Endothelial cell of umbilical vein (primary cell): ENCODE measurements around the gene ARHGEF10L. TPM values are rescaled to one million over a fixed set of nuclear protein-coding genes. Genes with fewer than 3 reads are reported as not detected.

Experiments used
- BruUV-seq: library from RNA; stranded (reverse); fragments of 400-500 nt; replicated peaks from 2 replicates; lab custom pipeline; 2021; lab: Mats Ljungman, UMichigan
- CTCF ChIA-PET: fragments of 300-600, 350-600 bp; sonication (Branson Sonifier 250); formaldehyde crosslinking; loops from one replicate; lab custom pipeline; 2021; ENCODE audit warnings: antibody characterized with exemption, inconsistent platforms; lab: Charles Lee
- POLR2A ChIA-PET: fragments of 300-600, 350-600 bp; sonication (Branson Sonifier 250); formaldehyde crosslinking; loops from one replicate; lab custom pipeline; 2021; ENCODE audit warnings: antibody characterized with exemption, inconsistent platforms; lab: Charles Lee
- DNase-seq: peaks from one replicate; pipeline ENCODE4 v3.0.0-alpha.2; 2011; ENCODE audit warnings: low read depth, low spot score
- FAIRE-seq: peaks from 2 replicates; lab custom pipeline; 2011; peaks lifted over from hg19 to GRCh38; lab: Jason Lieb, UNC
- H2AFZ ChIP-seq: 2 replicates; pipeline ENCODE4 v1.6.0; 2012; ENCODE audit warnings: low read depth, low read length, control low read depth, inconsistent platforms
- H3K27ac ChIP-seq: 2 replicates; pipeline ENCODE4 v1.5.1; 2011; ENCODE audit warnings: low read depth, mild to moderate bottlenecking, control low read depth, low read length, moderate library complexity; ENCODE audit not compliant: insufficient read depth
- H3K27me3 ChIP-seq, 2 experiments: 2 replicates each; pipeline versions ENCODE4 v1.6.0 to v1.6.1; 2011; ENCODE audit warnings: low read length in 2 of 2, mixed read lengths in 1 of 2; ENCODE audit not compliant: control insufficient read depth in 2 of 2, insufficient read depth in 2 of 2
- H3K36me3 ChIP-seq, 2 experiments: 2 replicates in 1 of 2; 3 replicates in 1 of 2; pipeline ENCODE4 v1.5.1; 2011; ENCODE audit warnings: low read length in 2 of 2, mild to moderate bottlenecking in 1 of 2, moderate library complexity in 1 of 2; ENCODE audit not compliant: control insufficient read depth in 2 of 2, insufficient read depth in 2 of 2; ENCODE audit errors: extremely low read depth in 1 of 2
- H3K4me1 ChIP-seq: 3 replicates; pipeline ENCODE4 v1.5.1; 2011; ENCODE audit warnings: mild to moderate bottlenecking, low read length; ENCODE audit not compliant: control insufficient read depth, insufficient read depth; ENCODE audit errors: extremely low read depth
- H3K4me2 ChIP-seq: 2 replicates; pipeline ENCODE4 v1.6.1; 2011; ENCODE audit warnings: low read length, control low read depth, mixed read lengths; ENCODE audit not compliant: insufficient read depth
- H3K4me3 ChIP-seq, 3 experiments: fragments of 200-600 bp in 1 of 3; sonication (generic), shearing (Covaris generic) in 1 of 3; replicated peaks in 1 of 3; 2 replicates each; pipeline ENCODE4 v1.5.1; 2011 to 2016; ENCODE audit warnings: control low read depth in 3 of 3, low read length in 3 of 3, mild to moderate bottlenecking in 2 of 3, inconsistent platforms in 1 of 3, low read depth in 1 of 3, moderate library complexity in 1 of 3; ENCODE audit not compliant: insufficient read depth in 1 of 3
- H3K79me2 ChIP-seq: 2 replicates; pipeline ENCODE4 v1.6.0; 2012; ENCODE audit warnings: low read length, inconsistent platforms; ENCODE audit not compliant: control insufficient read depth, insufficient read depth
- H3K9ac ChIP-seq: replicated peaks from 2 replicates; pipeline ENCODE3; 2011; ENCODE audit warnings: low read length, control low read depth; ENCODE audit not compliant: insufficient read depth; ENCODE audit errors: extremely low read depth
- H3K9me1 ChIP-seq: replicated peaks from 3 replicates; pipeline ENCODE4 v1.6.0; 2011; ENCODE audit warnings: mild to moderate bottlenecking, low read length; ENCODE audit not compliant: control insufficient read depth, insufficient read depth; ENCODE audit errors: extremely low read depth
- H3K9me3 ChIP-seq: replicated peaks from 2 replicates; pipeline ENCODE4 v1.5.1; 2012; ENCODE audit warnings: low read length, inconsistent platforms; ENCODE audit not compliant: control insufficient read depth, insufficient read depth
- H4K20me1 ChIP-seq: replicated peaks from 2 replicates; pipeline ENCODE3; 2011; ENCODE audit warnings: mild to moderate bottlenecking, low read length; ENCODE audit not compliant: control insufficient read depth, insufficient read depth; ENCODE audit errors: extremely low read depth
- GATA2 ChIP-seq: IDR thresholded peaks from 2 replicates; pipeline ENCODE4 v1.7.0; 2011; ENCODE audit warnings: low read depth, mild to moderate bottlenecking, moderate library complexity, mixed read lengths, low read length; ENCODE audit not compliant: insufficient read length, insufficient read depth
- JUN ChIP-seq: IDR thresholded peaks from 2 replicates; pipeline ENCODE4 v1.6.1; 2011; ENCODE audit warnings: borderline replicate concordance, low read depth; ENCODE audit not compliant: insufficient read length, insufficient read depth
- dilution Hi-C: fragments of 300-500 bp; cut with MboI; formaldehyde crosslinking; loops from one replicate; pipeline ENCODE4 v1.15.0; 2019; ENCODE audit warnings: low sequenced_read_pairs; ENCODE audit not compliant: extremely low pct_ligation_motif_present
- intact Hi-C: fragments of 100-400 bp; cut with micrococcal nuclease; formaldehyde crosslinking; loops from one replicate; pipeline ENCODE4 v1.10.0; 2022
- polyA plus RNA-seq, 4 experiments: library from polyadenylated mRNA; depleted of rRNA in 3 of 4; stranded (reverse) in 3 of 4; unstranded in 1 of 4; fragments of >200 nt; gene quantifications; 2 replicates each; pipeline versions ENCODE4 v1.2.1 to v1.2.3, GENCODE V29; 2011 to 2012; ENCODE audit warnings: missing spikeins in 1 of 4
- total RNA-seq: library from RNA; stranded (reverse); gene quantifications from 2 replicates; pipeline ENCODE4 v1.2.3, GENCODE V29; 2021
- TF ChIP-seq, protein P1 (sequence below), 2 donors: IDR thresholded peaks; 1 replicate in 1 of 2; 2 replicates in 1 of 2; pipeline ENCODE4 v1.5.1; 2011; ENCODE audit warnings: low read length in 2 of 2, mild to moderate bottlenecking in 2 of 2, moderate library complexity in 2 of 2, control low read depth in 1 of 2, inconsistent platforms in 1 of 2, low read depth in 1 of 2; ENCODE audit not compliant: insufficient read depth in 1 of 2; ENCODE audit errors: extremely low read depth in 1 of 2

ARHGEF10L gene
- total and polyA plus RNA-seq, 2 donors (not counting 3 experiments of a cell fraction or from before 2014, with no cell fraction given): 1.9 to 5.2 TPM

- no peak overlapping the region for H3K4me3 ChIP-seq
- H3K9me3 ChIP-seq: no peaks in the 10 kb centered on the region
- H3K4me1 ChIP-seq: no peaks in the 10 kb centered on the region
- H3K79me2 ChIP-seq: no peaks in the 10 kb centered on the region
- no TSS peak for BruUV-seq
- H3K4me2 ChIP-seq: no peak overlapping the region
- POLR2A ChIA-PET: no interaction called here
- H3K27ac ChIP-seq: no peak overlapping the region
- no peak for FAIRE-seq
- no peak for TF ChIP-seq JUN
- CTCF ChIA-PET: interaction anchor here (2.4 kb wide), 1 partner anchor 31 kb away, joined by 10 read pairs; no protein-coding TSS in a partner anchor
- H3K36me3 ChIP-seq: no peaks in the 10 kb centered on the region
- no peaks in the 10 kb centered on the region for H3K9me1 ChIP-seq
- H2AFZ ChIP-seq: no peak overlapping the region
- dilution Hi-C loops: no loop called here
- H3K27me3 ChIP-seq: no peaks in the 10 kb centered on the region
- H4K20me1 ChIP-seq: no peaks in the 10 kb centered on the region
- H3K9ac ChIP-seq: no peak overlapping the region
- intact Hi-C loops: no loop called here
- no peak for DNase-seq
Measured at GRCh38 chr1:17692645-17693044, 153.1 kb downstream of the ARHGEF10L start.

DNA sequence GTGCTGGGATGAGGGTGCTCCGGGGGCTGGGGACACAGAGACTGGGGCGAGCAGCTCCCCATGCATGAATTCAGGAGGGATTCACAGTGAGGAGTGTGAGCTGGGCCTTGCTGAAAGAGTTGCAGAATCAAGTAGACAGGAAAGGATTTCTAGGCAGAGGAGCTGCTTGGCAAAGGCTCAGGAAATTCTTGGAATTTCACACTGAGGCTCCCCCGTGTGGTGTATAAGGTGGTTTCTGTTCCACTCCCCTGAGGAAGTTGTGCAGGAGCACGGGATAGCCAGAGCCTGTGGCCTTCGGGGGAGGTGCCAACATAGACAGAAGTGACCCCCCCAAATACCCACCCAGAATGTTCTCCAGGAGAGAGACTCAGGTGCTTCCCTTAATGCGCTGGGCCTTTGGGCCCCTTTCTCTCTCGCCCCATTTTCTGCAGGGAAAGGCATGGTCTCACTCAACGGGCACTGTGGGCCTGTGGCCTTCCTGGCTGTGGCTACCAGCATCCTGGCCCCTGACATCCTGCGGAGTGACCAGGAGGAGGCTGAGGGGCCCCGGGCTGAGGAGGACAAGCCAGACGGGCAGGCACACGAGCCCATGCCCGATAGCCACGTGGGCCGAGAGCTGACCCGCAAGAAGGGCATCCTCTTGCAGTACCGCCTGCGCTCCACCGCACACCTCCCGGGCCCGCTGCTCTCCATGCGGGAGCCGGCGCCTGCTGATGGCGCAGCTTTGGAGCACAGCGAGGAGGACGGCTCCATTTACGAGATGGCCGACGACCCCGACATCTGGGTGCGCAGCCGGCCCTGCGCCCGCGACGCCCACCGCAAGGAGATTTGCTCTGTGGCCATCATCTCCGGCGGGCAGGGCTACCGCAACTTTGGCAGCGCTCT, 157.2 kb downstream of the ARHGEF10L start:
- H3K4me1 ChIP-seq: no peaks in the 10 kb centered on the region
- H3K36me3 ChIP-seq: no peaks in the 10 kb centered on the region
- TF ChIP-seq, protein P1, sequence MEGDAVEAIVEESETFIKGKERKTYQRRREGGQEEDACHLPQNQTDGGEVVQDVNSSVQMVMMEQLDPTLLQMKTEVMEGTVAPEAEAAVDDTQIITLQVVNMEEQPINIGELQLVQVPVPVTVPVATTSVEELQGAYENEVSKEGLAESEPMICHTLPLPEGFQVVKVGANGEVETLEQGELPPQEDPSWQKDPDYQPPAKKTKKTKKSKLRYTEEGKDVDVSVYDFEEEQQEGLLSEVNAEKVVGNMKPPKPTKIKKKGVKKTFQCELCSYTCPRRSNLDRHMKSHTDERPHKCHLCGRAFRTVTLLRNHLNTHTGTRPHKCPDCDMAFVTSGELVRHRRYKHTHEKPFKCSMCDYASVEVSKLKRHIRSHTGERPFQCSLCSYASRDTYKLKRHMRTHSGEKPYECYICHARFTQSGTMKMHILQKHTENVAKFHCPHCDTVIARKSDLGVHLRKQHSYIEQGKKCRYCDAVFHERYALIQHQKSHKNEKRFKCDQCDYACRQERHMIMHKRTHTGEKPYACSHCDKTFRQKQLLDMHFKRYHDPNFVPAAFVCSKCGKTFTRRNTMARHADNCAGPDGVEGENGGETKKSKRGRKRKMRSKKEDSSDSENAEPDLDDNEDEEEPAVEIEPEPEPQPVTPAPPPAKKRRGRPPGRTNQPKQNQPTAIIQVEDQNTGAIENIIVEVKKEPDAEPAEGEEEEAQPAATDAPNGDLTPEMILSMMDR (IDR thresholded peaks at IDR 0.05; ENCODE audit: extremely low read depth in 1 of 2, insufficient read depth in 1 of 2, low read depth in 1 of 2, low read length in 2 of 2): peak; percentile 25 to 51
- no peak for TF ChIP-seq GATA2
- DNase-seq: peak; percentile 43
- FAIRE-seq: peak; percentile 76
- H3K79me2 ChIP-seq: no peaks in the 10 kb centered on the region
- H3K9ac ChIP-seq: no peak overlapping the region
- no peaks in the 10 kb centered on the region for H3K27me3 ChIP-seq
- intact Hi-C loops: loop anchor here (1.0 kb wide), 2 partner anchors 35 to 885 kb away; no protein-coding TSS in a partner anchor
- no peak overlapping the region for H2AFZ ChIP-seq
- CTCF ChIA-PET: interaction anchor here (0.6 to 7.3 kb wide), 18 partner anchors 9 to 885 kb away, joined by 3 to 115 read pairs (median 5); no protein-coding TSS in a partner anchor
- dilution Hi-C loops: no loop called here
- no peaks in the 10 kb centered on the region for H3K9me1 ChIP-seq
- no peaks in the 10 kb centered on the region for H3K9me3 ChIP-seq
- BruUV-seq: no TSS peak
- no peak overlapping the region for H3K4me2 ChIP-seq
- POLR2A ChIA-PET: no interaction called here
- no peak overlapping the region for H3K27ac ChIP-seq
- no peaks in the 10 kb centered on the region for H4K20me1 ChIP-seq
- no peak overlapping the region for H3K4me3 ChIP-seq
